ENCODE data around the gene CREB3L1.
"Not testable (repeated sequence)": the region's sequence is repeated elsewhere in the genome, so short reads cannot be mapped to it uniquely, and the experiment has no call there.

Gene CREB3L1

GRCh38 chr11:46259347-46259746 is 18.1 kb upstream of the CREB3L1 start:
- ATAC-seq, DNase-seq, H3K27ac Mint-ChIP-seq, H3K9me3 Mint-ChIP-seq, H3K4me1 Mint-ChIP-seq, H3K4me3 Mint-ChIP-seq, H3K27me3 Mint-ChIP-seq: not testable (repeated sequence)

GRCh38 chr11:46259971-46260560 is 17.4 kb upstream of the CREB3L1 start:
- no peaks in the 10 kb centered on the region for H3K4me1 Mint-ChIP-seq
- H3K27ac Mint-ChIP-seq: no peak overlapping the region
- DNase-seq (no peak), ATAC-seq (no peak)
- no peak overlapping the region for H3K4me3 Mint-ChIP-seq
- no peaks in the 10 kb centered on the region for H3K9me3 Mint-ChIP-seq
- H3K27me3 Mint-ChIP-seq: no peaks in the 10 kb centered on the region

GRCh38 chr11:46263120-46263519 is 14.3 kb upstream of the CREB3L1 start:
- Mint-ChIP-seq H3K27ac (peak overlapping the region in 1 of 2 donors; percentile 51), H3K27me3 (peaks cover 6% of the 10 kb centered on the region), H3K4me1 (no peaks in the 10 kb centered on the region), H3K9me3 (no peaks in the 10 kb centered on the region), H3K4me3 (no peak overlapping the region)
- DNase-seq (no peak), ATAC-seq (no peak)

- Mint-ChIP-seq H3K27ac (peak overlapping the region in 1 of 2 donors; percentile 44), H3K4me1 (no peaks in the 10 kb centered on the region), H3K9me3 (no peaks in the 10 kb centered on the region), H3K27me3 (peaks cover 7% of the 10 kb centered on the region), H3K4me3 (no peak overlapping the region)
- ATAC-seq (no peak), DNase-seq (no peak)
Observed at GRCh38 chr11:46264030-46264429, 13.4 kb upstream of the CREB3L1 start.

GRCh38 chr11:46264976-46265375 is 12.5 kb upstream of the CREB3L1 start:
- H3K4me1 Mint-ChIP-seq: no peaks in the 10 kb centered on the region
- DNase-seq (no peak), ATAC-seq (no peak)
- H3K4me3 Mint-ChIP-seq: no peak overlapping the region
- peaks cover 7% of the 10 kb centered on the region for H3K27me3 Mint-ChIP-seq
- no peak overlapping the region for H3K27ac Mint-ChIP-seq
- H3K9me3 Mint-ChIP-seq: no peaks in the 10 kb centered on the region

GRCh38 chr11:46265764-46266163 is 11.7 kb upstream of the CREB3L1 start:
- Mint-ChIP-seq H3K27ac (no peak overlapping the region), H3K27me3 (peaks cover 7% of the 10 kb centered on the region), H3K9me3 (no peaks in the 10 kb centered on the region), H3K4me3 (no peak overlapping the region), H3K4me1 (no peaks in the 10 kb centered on the region)
- no peak for DNase-seq
- ATAC-seq: no peak

GRCh38 chr11:46267930-46268329 is 9.5 kb upstream of the CREB3L1 start:
- Mint-ChIP-seq H3K4me1 (peaks cover 5% of the 10 kb centered on the region), H3K27ac (peak overlapping the region in 1 of 2 donors; percentile 60), H3K9me3 (no peaks in the 10 kb centered on the region), H3K27me3 (peaks cover 7% of the 10 kb centered on the region), H3K4me3 (no peak overlapping the region)
- ATAC-seq (no peak), DNase-seq (no peak)

- Mint-ChIP-seq H3K4me3 (no peak overlapping the region), H3K27me3 (peaks cover 7% of the 10 kb centered on the region), H3K4me1 (peaks cover 5% of the 10 kb centered on the region), H3K27ac (no peak overlapping the region), H3K9me3 (no peaks in the 10 kb centered on the region)
- ATAC-seq: no peak
- DNase-seq: no peak
Observed at GRCh38 chr11:46270684-46271083, 6.8 kb upstream of the CREB3L1 start.

- DNase-seq (no peak), ATAC-seq (no peak)
- Mint-ChIP-seq H3K4me1 (peaks cover 5% of the 10 kb centered on the region), H3K9me3 (no peaks in the 10 kb centered on the region), H3K27me3 (peaks cover 11% of the 10 kb centered on the region), H3K27ac (no peak overlapping the region), H3K4me3 (no peak overlapping the region)
Observed at GRCh38 chr11:46271407-46271806, 6.1 kb upstream of the CREB3L1 start.

- Mint-ChIP-seq H3K27me3 (peaks cover 19% of the 10 kb centered on the region), H3K9me3 (no peaks in the 10 kb centered on the region), H3K4me3 (no peak overlapping the region), H3K4me1 (peaks cover 5% of the 10 kb centered on the region), H3K27ac (peak overlapping the region in 1 of 2 donors; percentile 1)
- ATAC-seq: no peak
- DNase-seq: no peak
Observed at GRCh38 chr11:46271875-46272815, 5.3 kb upstream of the CREB3L1 start.

- no peak overlapping the region for H3K4me3 Mint-ChIP-seq
- DNase-seq: no peak
- peaks cover 10% of the 10 kb centered on the region for H3K4me1 Mint-ChIP-seq
- peaks cover 22% of the 10 kb centered on the region for H3K27me3 Mint-ChIP-seq
- H3K9me3 Mint-ChIP-seq: no peaks in the 10 kb centered on the region
- peak overlapping the region in 1 of 2 donors; percentile 1 for H3K27ac Mint-ChIP-seq
- no peak for ATAC-seq
Observed at GRCh38 chr11:46272816-46273427, 4.5 kb upstream of the CREB3L1 start.

GRCh38 chr11:46273511-46274205 is 3.8 kb upstream of the CREB3L1 start:
- ATAC-seq (no peak), DNase-seq (no peak)
- Mint-ChIP-seq H3K4me1 (peaks cover 10% of the 10 kb centered on the region), H3K9me3 (no peaks in the 10 kb centered on the region), H3K4me3 (no peak overlapping the region), H3K27ac (no peak overlapping the region), H3K27me3 (peaks cover 26% of the 10 kb centered on the region)

GRCh38 chr11:46275964-46276641 is 1.4 kb upstream of the CREB3L1 start:
- H3K4me3 Mint-ChIP-seq: no peak overlapping the region

GRCh38 chr11:46277313-46277621 is 195 bp upstream of the CREB3L1 start:
- DNase-seq: no peak
- H3K4me1 Mint-ChIP-seq: peaks cover 20% of the 10 kb centered on the region
- ATAC-seq: no peak
- peak overlapping the region; percentile 59 to 67 for H3K4me3 Mint-ChIP-seq
- H3K27ac Mint-ChIP-seq: no peak overlapping the region
- H3K9me3 Mint-ChIP-seq: no peaks in the 10 kb centered on the region
- H3K27me3 Mint-ChIP-seq: peaks cover 53% of the 10 kb centered on the region

More at GRCh38 chr11:46275964-46276641, 1.4 kb upstream of the CREB3L1 start:
- H3K4me1 Mint-ChIP-seq: peaks cover 14% of the 10 kb centered on the region
- ATAC-seq: no peak
- no peak for DNase-seq
- H3K27me3 Mint-ChIP-seq: peaks cover 44% of the 10 kb centered on the region
- no peak overlapping the region for H3K27ac Mint-ChIP-seq
- no peaks in the 10 kb centered on the region for H3K9me3 Mint-ChIP-seq
